GM18505 (cell line): ENCODE results near the gene GTPBP1.

Experiments used
- ATAC-seq: cut with Tn5 transposase; IDR thresholded peaks from one replicate; pipeline ENCODE4 v1.9.1; 2021; ENCODE audit not compliant: unreplicated experiment
- POLR2A ChIP-seq: IDR thresholded peaks from 4 replicates; pipeline ENCODE4 v1.6.1; 2011; ENCODE audit warnings: borderline replicate concordance; ENCODE audit not compliant: insufficient read depth, insufficient read length; ENCODE audit errors: extremely low read depth

GTPBP1 gene

GRCh38 chr22:38733724-38734381 is 28.1 kb downstream of the GTPBP1 start:
- peak; percentile 38 for TF ChIP-seq POLR2A
- no peak for ATAC-seq

GRCh38 chr22:38734421-38735100 is 28.8 kb downstream of the GTPBP1 start:
- no peak for TF ChIP-seq POLR2A
- no peak for ATAC-seq

- TF ChIP-seq POLR2A = peak; percentile 25
- no peak for ATAC-seq
Observed at GRCh38 chr22:38735126-38735464, 29.4 kb downstream of the GTPBP1 start.

GRCh38 chr22:38735465-38736256 is 29.9 kb downstream of the GTPBP1 start:
- ATAC-seq = no peak
- peak; percentile 25 for TF ChIP-seq POLR2A

GRCh38 chr22:38736257-38736570 is 30.5 kb downstream of the GTPBP1 start:
- ATAC-seq = no peak

GRCh38 chr22:38737302-38738060 is 31.7 kb downstream of the GTPBP1 start:
- TF ChIP-seq POLR2A = no peak
- no peak for ATAC-seq

More at GRCh38 chr22:38736257-38736570, 30.5 kb downstream of the GTPBP1 start:
- no peak for TF ChIP-seq POLR2A

GRCh38 chr22:38738475-38739070 is 32.8 kb downstream of the GTPBP1 start:
- TF ChIP-seq POLR2A = no peak

GRCh38 chr22:38739300-38740055 is 33.7 kb downstream of the GTPBP1 start:
- TF ChIP-seq POLR2A = no peak
- ATAC-seq = no peak

More at GRCh38 chr22:38738475-38739070, 32.8 kb downstream of the GTPBP1 start:
- no peak for ATAC-seq

GRCh38 chr22:38740116-38740723 is 34.5 kb downstream of the GTPBP1 start:
- ATAC-seq = no peak

GRCh38 chr22:38740754-38741153 is 35.0 kb downstream of the GTPBP1 start:
- no peak for TF ChIP-seq POLR2A
- ATAC-seq = no peak

More at GRCh38 chr22:38740116-38740723, 34.5 kb downstream of the GTPBP1 start:
- TF ChIP-seq POLR2A = peak; percentile 24

GRCh38 chr22:38741166-38741565 is 35.4 kb downstream of the GTPBP1 start:
- no peak for TF ChIP-seq POLR2A
- no peak for ATAC-seq

- TF ChIP-seq POLR2A = no peak
Observed at GRCh38 chr22:38741576-38741975, 35.8 kb downstream of the GTPBP1 start.

GRCh38 chr22:38742176-38742942 is 36.6 kb downstream of the GTPBP1 start:
- no peak for ATAC-seq
- TF ChIP-seq POLR2A = no peak

More at GRCh38 chr22:38741576-38741975, 35.8 kb downstream of the GTPBP1 start:
- ATAC-seq = no peak
